HG03060 (cell line): Measurements from ENCODE around the gene ACKR2.

Experiments used
- ATAC-seq: cut with Tn5 transposase; IDR thresholded peaks from one replicate; pipeline ENCODE4 v1.9.1; 2021; ENCODE audit warnings: low read depth, moderate number of reproducible peaks; ENCODE audit not compliant: unreplicated experiment

ACKR2 gene

GRCh38 chr3:42914771-42915515 lies 105.7 kb downstream of the ACKR2 start:
- no peak for ATAC-seq
